HL-60 (cell line): ENCODE results near the gene ECE2.

ENCODE experiments used
- DNase-seq, 2 experiments: peaks; one replicate each; pipeline ENCODE4 v3.0.0-alpha.2; 2010 to 2020; ENCODE audit warnings: low read depth in 1 of 2, low spot score in 1 of 2
- H3K27ac ChIP-seq: fragments of 250-450 bp; sonication (Bioruptor Pico); replicated peaks from 2 replicates; pipeline ENCODE4 v1.5.1; 2020; ENCODE audit warnings: mild to moderate bottlenecking, moderate library complexity
- H3K27me3 ChIP-seq: fragments of 250-450 bp; sonication (Bioruptor Pico); 2 replicates; pipeline ENCODE4 v1.5.1; 2021; ENCODE audit warnings: mild to moderate bottlenecking, moderate library complexity; ENCODE audit not compliant: insufficient read depth, poor library complexity, severe bottlenecking
- H3K4me3 ChIP-seq: replicated peaks from 2 replicates; pipeline ENCODE4 v1.5.1; 2011; ENCODE audit warnings: mild to moderate bottlenecking, control low read depth, low read length; ENCODE audit not compliant: insufficient read depth
- GABPA ChIP-seq: IDR thresholded peaks from 2 replicates; pipeline ENCODE4 v1.6.1; 2012; ENCODE audit warnings: low read depth
- POLR2AphosphoS5 ChIP-seq: IDR thresholded peaks from 2 replicates; pipeline ENCODE4 v1.6.1; 2012; ENCODE audit warnings: low read depth
- SPI1 ChIP-seq: IDR thresholded peaks from 2 replicates; pipeline ENCODE4 v1.6.1; 2012; ENCODE audit warnings: low read depth, mild to moderate bottlenecking, borderline replicate concordance
- TF ChIP-seq, protein P1 (sequence below): IDR thresholded peaks from 2 replicates; pipeline ENCODE4 v1.6.1; 2012; ENCODE audit warnings: low read depth; ENCODE audit not compliant: insufficient replicate concordance
- TF ChIP-seq, protein P2 (sequence below): IDR thresholded peaks from one replicate; pipeline ENCODE4 v1.5.1; 2011; ENCODE audit warnings: low read length, control low read depth, inconsistent platforms; ENCODE audit not compliant: insufficient read depth

ECE2 gene

DNA sequence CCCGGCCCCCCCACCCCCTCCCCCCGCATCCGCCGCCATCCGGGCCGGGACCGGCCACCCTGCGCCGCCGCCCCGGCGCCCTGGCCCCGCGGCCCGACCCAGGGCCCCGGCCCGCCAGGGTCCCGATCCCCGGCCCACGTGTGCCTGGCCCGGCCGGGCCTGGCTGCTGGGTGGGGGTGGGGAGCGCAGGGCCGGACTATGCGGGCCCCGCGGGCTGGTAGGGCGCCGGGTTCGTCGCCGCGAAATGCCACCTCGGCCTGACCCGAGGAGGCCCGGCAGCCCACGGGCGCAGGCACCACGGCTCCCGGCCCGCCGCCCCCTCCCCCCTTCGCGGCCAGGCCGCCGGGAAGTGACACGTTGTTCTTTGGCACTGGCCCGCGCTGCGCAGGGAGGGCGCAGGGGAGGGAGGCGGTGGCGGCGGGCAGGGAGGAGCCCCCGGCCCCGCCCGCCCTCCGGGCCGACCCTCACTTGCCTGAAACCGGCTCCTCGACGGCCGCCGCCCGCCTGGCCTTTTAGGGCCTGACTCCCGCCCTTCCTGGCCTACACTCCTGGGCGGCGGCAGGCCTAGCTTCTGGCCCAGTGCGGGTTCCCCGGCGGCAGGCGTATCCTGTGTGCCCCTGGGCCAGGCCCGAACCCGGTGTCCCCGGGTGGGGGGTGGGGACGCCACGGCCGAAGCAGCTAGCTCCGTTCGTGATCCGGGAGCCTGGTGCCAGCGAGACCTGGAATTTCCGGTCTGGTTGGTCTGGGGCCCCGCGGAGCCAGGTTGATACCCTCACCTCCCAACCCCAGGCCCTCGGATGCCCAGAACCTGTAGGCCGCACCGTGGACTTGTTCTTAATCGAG is 39.1 kb downstream of the ECE2 start:
- no peaks in the 10 kb centered on the region for H3K27me3 ChIP-seq
- DNase-seq, result peak in 1 of 2 experiments; percentile 39

DNA sequence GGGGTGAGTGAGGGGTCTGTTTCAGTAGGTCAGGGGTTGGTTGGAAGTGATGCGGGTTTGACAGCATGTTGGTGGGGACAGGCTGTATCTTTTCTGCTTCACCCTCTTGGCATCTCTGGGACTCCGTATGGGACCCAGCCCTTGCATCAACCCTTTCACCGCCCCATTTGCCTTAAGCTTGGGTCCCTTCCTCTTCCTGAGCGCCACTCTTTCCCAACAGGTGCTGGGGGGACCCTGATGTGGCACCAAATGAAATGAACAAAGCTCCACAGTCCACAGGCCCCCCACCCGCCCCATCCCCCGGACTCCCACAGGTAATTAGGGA is 39.7 kb downstream of the ECE2 start:
- no peaks in the 10 kb centered on the region for H3K27me3 ChIP-seq
- peak in 1 of 2 experiments; percentile 65 for DNase-seq
- peak overlapping the region; percentile 98 for H3K27ac ChIP-seq
- H3K4me3 ChIP-seq, result peak overlapping the region; percentile 88
- TF ChIP-seq, protein P1, sequence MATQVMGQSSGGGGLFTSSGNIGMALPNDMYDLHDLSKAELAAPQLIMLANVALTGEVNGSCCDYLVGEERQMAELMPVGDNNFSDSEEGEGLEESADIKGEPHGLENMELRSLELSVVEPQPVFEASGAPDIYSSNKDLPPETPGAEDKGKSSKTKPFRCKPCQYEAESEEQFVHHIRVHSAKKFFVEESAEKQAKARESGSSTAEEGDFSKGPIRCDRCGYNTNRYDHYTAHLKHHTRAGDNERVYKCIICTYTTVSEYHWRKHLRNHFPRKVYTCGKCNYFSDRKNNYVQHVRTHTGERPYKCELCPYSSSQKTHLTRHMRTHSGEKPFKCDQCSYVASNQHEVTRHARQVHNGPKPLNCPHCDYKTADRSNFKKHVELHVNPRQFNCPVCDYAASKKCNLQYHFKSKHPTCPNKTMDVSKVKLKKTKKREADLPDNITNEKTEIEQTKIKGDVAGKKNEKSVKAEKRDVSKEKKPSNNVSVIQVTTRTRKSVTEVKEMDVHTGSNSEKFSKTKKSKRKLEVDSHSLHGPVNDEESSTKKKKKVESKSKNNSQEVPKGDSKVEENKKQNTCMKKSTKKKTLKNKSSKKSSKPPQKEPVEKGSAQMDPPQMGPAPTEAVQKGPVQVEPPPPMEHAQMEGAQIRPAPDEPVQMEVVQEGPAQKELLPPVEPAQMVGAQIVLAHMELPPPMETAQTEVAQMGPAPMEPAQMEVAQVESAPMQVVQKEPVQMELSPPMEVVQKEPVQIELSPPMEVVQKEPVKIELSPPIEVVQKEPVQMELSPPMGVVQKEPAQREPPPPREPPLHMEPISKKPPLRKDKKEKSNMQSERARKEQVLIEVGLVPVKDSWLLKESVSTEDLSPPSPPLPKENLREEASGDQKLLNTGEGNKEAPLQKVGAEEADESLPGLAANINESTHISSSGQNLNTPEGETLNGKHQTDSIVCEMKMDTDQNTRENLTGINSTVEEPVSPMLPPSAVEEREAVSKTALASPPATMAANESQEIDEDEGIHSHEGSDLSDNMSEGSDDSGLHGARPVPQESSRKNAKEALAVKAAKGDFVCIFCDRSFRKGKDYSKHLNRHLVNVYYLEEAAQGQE, result no peak
- TF ChIP-seq POLR2AphosphoS5 (no peak), SPI1 (peak; percentile 29; the same call in 1 of the 2 replicates)
- TF ChIP-seq, protein P2, sequence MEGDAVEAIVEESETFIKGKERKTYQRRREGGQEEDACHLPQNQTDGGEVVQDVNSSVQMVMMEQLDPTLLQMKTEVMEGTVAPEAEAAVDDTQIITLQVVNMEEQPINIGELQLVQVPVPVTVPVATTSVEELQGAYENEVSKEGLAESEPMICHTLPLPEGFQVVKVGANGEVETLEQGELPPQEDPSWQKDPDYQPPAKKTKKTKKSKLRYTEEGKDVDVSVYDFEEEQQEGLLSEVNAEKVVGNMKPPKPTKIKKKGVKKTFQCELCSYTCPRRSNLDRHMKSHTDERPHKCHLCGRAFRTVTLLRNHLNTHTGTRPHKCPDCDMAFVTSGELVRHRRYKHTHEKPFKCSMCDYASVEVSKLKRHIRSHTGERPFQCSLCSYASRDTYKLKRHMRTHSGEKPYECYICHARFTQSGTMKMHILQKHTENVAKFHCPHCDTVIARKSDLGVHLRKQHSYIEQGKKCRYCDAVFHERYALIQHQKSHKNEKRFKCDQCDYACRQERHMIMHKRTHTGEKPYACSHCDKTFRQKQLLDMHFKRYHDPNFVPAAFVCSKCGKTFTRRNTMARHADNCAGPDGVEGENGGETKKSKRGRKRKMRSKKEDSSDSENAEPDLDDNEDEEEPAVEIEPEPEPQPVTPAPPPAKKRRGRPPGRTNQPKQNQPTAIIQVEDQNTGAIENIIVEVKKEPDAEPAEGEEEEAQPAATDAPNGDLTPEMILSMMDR, result no peak

More for the DNA sequence above, 39.1 kb downstream of the ECE2 start:
- H3K4me3 ChIP-seq, result peak overlapping the region; percentile 88
- peak overlapping the region; percentile 98 for H3K27ac ChIP-seq
- TF ChIP-seq, protein P2, result no peak
- no peak for TF ChIP-seq SPI1

DNA sequence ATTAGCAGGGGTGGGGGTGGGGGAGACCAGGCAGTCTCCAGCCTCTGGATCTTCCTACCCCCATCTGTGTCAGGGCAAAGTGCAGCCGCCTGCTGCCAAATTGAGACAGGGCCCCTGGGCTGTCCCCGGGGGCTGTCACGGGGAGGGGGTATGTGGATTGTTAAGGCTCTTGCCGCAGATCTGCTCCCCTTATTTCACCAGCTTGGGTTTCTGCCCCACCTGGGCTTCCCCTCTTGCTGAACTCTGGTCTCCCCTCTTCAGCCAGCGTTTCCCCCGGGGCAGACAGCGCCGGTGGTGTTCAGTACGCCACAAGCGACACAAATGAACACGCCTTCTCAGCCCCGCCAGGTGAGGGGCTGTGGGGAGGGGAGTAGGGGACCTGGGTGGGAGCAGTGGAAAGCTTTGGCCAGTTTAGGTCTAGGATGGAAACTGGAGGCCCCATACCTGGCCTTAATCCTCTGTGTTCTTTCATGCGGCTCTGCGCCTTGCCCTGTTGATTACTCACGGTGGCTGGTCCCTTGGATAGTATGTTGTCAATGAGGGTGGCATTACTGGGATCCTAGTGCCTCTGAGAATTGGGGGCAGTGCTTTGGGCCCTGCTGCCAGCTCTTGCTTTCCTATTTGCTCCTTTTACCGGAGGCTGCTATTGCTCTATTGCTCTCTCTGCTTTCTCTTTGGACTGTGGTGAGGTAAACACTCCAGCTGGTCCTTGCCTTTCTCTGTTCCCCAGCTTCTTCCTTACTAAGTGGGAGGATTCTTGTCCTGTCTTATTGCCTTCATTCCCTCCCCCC is 40.2 kb downstream of the ECE2 start:
- DNase-seq, result no peak
- peak overlapping the region; percentile 98 for H3K27ac ChIP-seq
- TF ChIP-seq GABPA, result no peak
- TF ChIP-seq SPI1, result no peak
- TF ChIP-seq, protein P2, result no peak
- TF ChIP-seq, protein P1, result no peak
- TF ChIP-seq POLR2AphosphoS5, result no peak

More for the DNA sequence above, 40.2 kb downstream of the ECE2 start:
- Histone ChIP-seq H3K4me3 (peak overlapping the region; percentile 88), H3K27me3 (no peaks in the 10 kb centered on the region)
